HepG2 (cell line): ENCODE data around the gene NCF4. TPM values are rescaled to one million over a fixed set of nuclear protein-coding genes. Genes with fewer than 3 reads are reported as not detected.
A peak's percentile ranks its signal among the peaks of the same experiment; 100 is the strongest.

Source experiments
- ATAC-seq: fragments of 200-7000 bp; cut with Tn5 transposase; 3 replicates; pipeline ENCODE4 v1.9.1; 2020; ENCODE audit warnings: mild to moderate bottlenecking, moderate library complexity
- BruUV-seq: library from RNA; stranded (reverse); fragments of 400-500 nt; replicated peaks from 2 replicates; lab custom pipeline; 2021; lab: Mats Ljungman, UMichigan
- CTCF ChIA-PET: fragments of 300-600 bp; formaldehyde crosslinking; extraction: SDS; loops from one replicate; lab custom pipeline; 2021; ENCODE audit warnings: low total read pairs, inconsistent platforms, low intra/inter-chr PET ratio; lab: Yijun Ruan, JAX
- POLR2A ChIA-PET: fragments of 350-600 bp; sonication (Branson Sonifier 250); formaldehyde crosslinking; loops from one replicate; lab custom pipeline; 2020; ENCODE audit warnings: antibody characterized with exemption, inconsistent platforms; lab: Yijun Ruan, JAX
- DNase-seq: peaks from one replicate; pipeline ENCODE4 v3.0.0-alpha.2; 2015; ENCODE audit warnings: low spot score
- FAIRE-seq: peaks from 3 replicates; lab custom pipeline; 2011; peaks lifted over from hg19 to GRCh38; lab: Jason Lieb, UNC
- H2AFZ ChIP-seq: one replicate; pipeline ENCODE4 v1.6.1; 2011; ENCODE audit warnings: low read length, inconsistent platforms
- H3K27ac ChIP-seq: fragments of 300-600 bp; 3 replicates; pipeline ENCODE4 v1.8.0; 2011; ENCODE audit warnings: mixed run types, mild to moderate bottlenecking, mixed read lengths, low read length, inconsistent platforms; ENCODE audit not compliant: insufficient read depth; ENCODE audit errors: extremely low read length
- H3K27me3 ChIP-seq, 2 experiments: fragments of 200-600 bp in 1 of 2; 2 replicates in 1 of 2; 3 replicates in 1 of 2; pipeline versions ENCODE4 v1.6.0 to v1.8.0; 2011; ENCODE audit warnings: low read length in 2 of 2, mild to moderate bottlenecking in 2 of 2, moderate library complexity in 2 of 2, inconsistent platforms in 1 of 2; ENCODE audit not compliant: insufficient read depth in 2 of 2, control insufficient read depth in 1 of 2
- H3K36me3 ChIP-seq, 2 experiments: fragments of 200-600 bp in 1 of 2; replicated peaks in 1 of 2; 2 replicates in 1 of 2; 3 replicates in 1 of 2; pipeline versions ENCODE4 v1.5.1 to v1.8.0; 2011; ENCODE audit warnings: low read length in 2 of 2, inconsistent platforms in 1 of 2; ENCODE audit not compliant: insufficient read depth in 2 of 2, control insufficient read depth in 1 of 2
- H3K4me1 ChIP-seq: 2 replicates; pipeline ENCODE4 v1.5.1; 2012; ENCODE audit warnings: low read length, inconsistent platforms; ENCODE audit not compliant: insufficient read depth
- H3K4me2 ChIP-seq: 2 replicates; pipeline ENCODE4 v1.6.0; 2011; ENCODE audit warnings: low read depth, low read length, inconsistent platforms
- H3K4me3 ChIP-seq, 3 experiments: fragments of 200-600 bp in 1 of 3; sonication (generic), shearing (Covaris generic) in 1 of 3; replicated peaks in 1 of 3; 2 replicates each; pipeline ENCODE4 v1.5.1; 2011 to 2016; ENCODE audit warnings: low read length in 3 of 3, inconsistent platforms in 2 of 3, low read depth in 2 of 3, mild to moderate bottlenecking in 2 of 3, control low read depth in 1 of 3, mixed read lengths in 1 of 3; ENCODE audit not compliant: insufficient read depth in 1 of 3
- H3K79me2 ChIP-seq: one replicate; pipeline ENCODE4 v1.6.1; 2011; ENCODE audit warnings: low read length, inconsistent platforms; ENCODE audit not compliant: insufficient read depth
- H3K9ac ChIP-seq: 2 replicates; pipeline ENCODE4 v1.6.0; 2011; ENCODE audit warnings: mild to moderate bottlenecking, low read depth, low read length, inconsistent platforms; ENCODE audit not compliant: insufficient read depth
- H3K9me3 ChIP-seq: 2 replicates; pipeline ENCODE4 v1.5.1; 2012; ENCODE audit warnings: mild to moderate bottlenecking, low read length
- H4K20me1 ChIP-seq: 2 replicates; pipeline ENCODE4 v1.6.0; 2011; ENCODE audit warnings: inconsistent platforms, mild to moderate bottlenecking, low read length, moderate library complexity; ENCODE audit not compliant: insufficient read depth
- CBX1 ChIP-seq: IDR thresholded peaks from one replicate; pipeline ENCODE4 v1.6.1; 2016; ENCODE audit warnings: antibody characterized with exemption, low read depth
- CTCF ChIP-seq: sonication (generic); formaldehyde crosslinking; IDR thresholded peaks from 2 replicates; pipeline ENCODE4 v1.5.0; 2020; ENCODE audit warnings: mild to moderate bottlenecking, missing genetic modification reagents, moderate library complexity
- DPF2 ChIP-seq: sonication (generic); formaldehyde crosslinking; IDR thresholded peaks from 2 replicates; pipeline ENCODE4 v1.4.0; 2020; ENCODE audit warnings: mild to moderate bottlenecking, low read depth, missing genetic modification reagents, borderline replicate concordance
- HMGA1 ChIP-seq: sonication (generic); formaldehyde crosslinking; conservative IDR thresholded peaks from 2 replicates; pipeline ENCODE4 v1.4.0; 2020; ENCODE audit warnings: missing genetic modification reagents
- STAG1 ChIP-seq: sonication (generic); formaldehyde crosslinking; IDR thresholded peaks from 2 replicates; pipeline ENCODE4 v1.4.0; 2020; ENCODE audit warnings: missing genetic modification reagents
- ZNF124 ChIP-seq: sonication (generic); formaldehyde crosslinking; IDR thresholded peaks from 2 replicates; pipeline ENCODE4 v1.4.0; 2020; ENCODE audit warnings: missing genetic modification reagents
- ZNF329 ChIP-seq: sonication (generic); formaldehyde crosslinking; IDR thresholded peaks from 2 replicates; pipeline ENCODE4 v1.9.0; 2021; ENCODE audit warnings: low read depth, mild to moderate bottlenecking, missing genetic modification reagents
- WGBS: methylation state at CpG from one replicate; pipeline ENCODE4 v1.1.6; 2017; ENCODE audit warnings: low lambda C conversion rate; 5-methylcytosine and 5-hydroxymethylcytosine counted together
- in situ Hi-C: cut with HindIII; loops from 2 replicates; pipeline ENCODE4 v1.10.0; 2017; ENCODE audit warnings: low pct_unique_long_range_greater_than_20kb; ENCODE audit not compliant: extremely low pct_ligation_motif_present
- intact Hi-C: fragments of 100-400 bp; cut with micrococcal nuclease; formaldehyde crosslinking; loops from one replicate; pipeline ENCODE4 v1.10.0; 2022; ENCODE audit not compliant: unreplicated experiment
- polyA plus RNA-seq, 8 experiments: library from polyadenylated mRNA; depleted of rRNA in 3 of 8; stranded (reverse) in 7 of 8; unstranded in 1 of 8; fragments of >200 nt; fragmentation: Illumina TruSeq in 4 of 8; extraction: Trizol in 4 of 8; gene quantifications; 2 replicates each; pipeline versions ENCODE4 v1.2.1 to v1.2.3, GENCODE V29; 2011 to 2016; ENCODE audit warnings: low read depth in 4 of 8, missing spikeins in 1 of 8, mixed read lengths in 1 of 8; ENCODE audit not compliant: insufficient read depth in 1 of 8
- total RNA-seq, 5 experiments: library from RNA; depleted of rRNA; stranded (reverse); fragments of >200 nt; fragmentation: Illumina TruSeq; extraction: Trizol; gene quantifications; 2 replicates each; pipeline ENCODE4 v1.2.3, GENCODE V29; 2016; ENCODE audit warnings: low read depth in 1 of 5

Gene NCF4
- total and polyA plus RNA-seq, 2 of the 13 experiments (the other 11 are each of a cell fraction or from before 2014, with no cell fraction given), result not detected

GRCh38 chr22:36870250-36870649 is 9.4 kb downstream of the NCF4 start:
- H3K36me3 ChIP-seq, result no peaks in the 10 kb centered on the region
- WGBS, result 9% methylated on average over 7 of the region's 14 CpGs
- FAIRE-seq (no peak), ATAC-seq (no peak), DNase-seq (no peak)
- H3K9ac ChIP-seq, result no peak overlapping the region
- BruUV-seq, result no TSS peak
- H3K27me3 ChIP-seq, result peaks cover 2 to 34% of the 10 kb centered on the region in 2 experiments
- POLR2A ChIA-PET, result no interaction called here
- no peak overlapping the region for H3K4me2 ChIP-seq
- peaks cover 9% of the 10 kb centered on the region; the same call in 1 of the 2 replicates for H3K4me1 ChIP-seq
- no peaks in the 10 kb centered on the region for H4K20me1 ChIP-seq
- CTCF ChIA-PET, result no interaction called here
- no peak overlapping the region for H2AFZ ChIP-seq
- intact Hi-C loops (no loop called here), in situ Hi-C loops (no loop called here)
- TF ChIP-seq ZNF329 (CRISPR knock-in tag) (no peak), DPF2 (no peak), ZNF124 (CRISPR knock-in tag) (no peak), HMGA1 (CRISPR knock-in tag) (no peak)
- H3K27ac ChIP-seq, result no peak overlapping the region
- H3K79me2 ChIP-seq, result no peaks in the 10 kb centered on the region
- no peak overlapping the region for H3K4me3 ChIP-seq
- H3K9me3 ChIP-seq, result no peaks in the 10 kb centered on the region

GRCh38 chr22:36871669-36872081 is 10.9 kb downstream of the NCF4 start:
- no peak for DNase-seq
- Histone ChIP-seq H3K79me2 (no peaks in the 10 kb centered on the region), H3K9ac (no peak overlapping the region), H3K4me1 (peaks cover 9% of the 10 kb centered on the region; the same call in 1 of the 2 replicates), H3K27me3 (peaks cover 2 to 25% of the 10 kb centered on the region in 2 experiments; a peak in 4 of 5 replicates), H2AFZ (no peak overlapping the region), H3K4me2 (no peak overlapping the region), H3K27ac (no peak overlapping the region), H3K4me3 (no peak overlapping the region), H3K36me3 (no peaks in the 10 kb centered on the region), H3K9me3 (no peaks in the 10 kb centered on the region), H4K20me1 (no peaks in the 10 kb centered on the region)
- ATAC-seq, result no peak; the same call in 2 of the 3 replicates
- intact Hi-C loops (no loop called here), in situ Hi-C loops (no loop called here)
- no peak for FAIRE-seq
- 13% methylated on average over 3 of the region's 11 CpGs for WGBS
- ChIA-PET CTCF (no interaction called here), POLR2A (no interaction called here)
- BruUV-seq, result no TSS peak
- TF ChIP-seq CBX1 (no peak), STAG1 (CRISPR knock-in tag) (peak; percentile 34), CTCF (CRISPR knock-in tag) (peak; percentile 34)
